NK-92 (cell line): ENCODE data around the gene DOCK10.
"Not testable (repeated sequence)": the region's sequence is repeated elsewhere in the genome, so short reads cannot be mapped to it uniquely, and the experiment has no call there.

Experiments used
- DNase-seq: peaks from one replicate; lab custom pipeline; 2025; ENCODE audit not compliant: unreplicated experiment; lab: John Stamatoyannopoulos, UW

The DOCK10 gene

GRCh38 chr2:225041851-225042799 is at the start of gene DOCK10:
Gene DOCK10, minus strand, starts transcription at chr2:225042468. Its CDS starts 94 bp downstream, at chr2:225042374.
- DNase-seq: no peak

- DNase-seq: no peak
Observed at GRCh38 chr2:225091336-225091735, 49.1 kb upstream of the DOCK10 start.

- no peak for DNase-seq
Observed at GRCh38 chr2:225090746-225091145, 48.5 kb upstream of the DOCK10 start.

GRCh38 chr2:225086915-225087314 is 44.6 kb upstream of the DOCK10 start:
- no peak for DNase-seq

GRCh38 chr2:225086439-225086838 is 44.2 kb upstream of the DOCK10 start:
- no peak for DNase-seq

GRCh38 chr2:225083276-225083675 is 41.0 kb upstream of the DOCK10 start:
- no peak for DNase-seq

- DNase-seq: no peak
Observed at GRCh38 chr2:225076125-225076524, 33.9 kb upstream of the DOCK10 start.

- no peak for DNase-seq
Observed at GRCh38 chr2:225074919-225075681, 32.8 kb upstream of the DOCK10 start.

- no peak for DNase-seq
Observed at GRCh38 chr2:225074366-225074765, 32.1 kb upstream of the DOCK10 start.

- DNase-seq: no peak
Observed at GRCh38 chr2:225073198-225073597, 30.9 kb upstream of the DOCK10 start.

- DNase-seq: no peak
Observed at GRCh38 chr2:225072444-225072843, 30.2 kb upstream of the DOCK10 start.

- DNase-seq: no peak
Observed at GRCh38 chr2:225070811-225071210, 28.5 kb upstream of the DOCK10 start.

- DNase-seq: no peak
Observed at GRCh38 chr2:225069966-225070365, 27.7 kb upstream of the DOCK10 start.

GRCh38 chr2:225069477-225069876 is 27.2 kb upstream of the DOCK10 start:
- no peak for DNase-seq

- DNase-seq: no peak
Observed at GRCh38 chr2:225065882-225066281, 23.6 kb upstream of the DOCK10 start.

- no peak for DNase-seq
Observed at GRCh38 chr2:225064928-225065327, 22.7 kb upstream of the DOCK10 start.

- no peak for DNase-seq
Observed at GRCh38 chr2:225064362-225064761, 22.1 kb upstream of the DOCK10 start.

GRCh38 chr2:225056330-225057073 is 14.2 kb upstream of the DOCK10 start:
- DNase-seq: no peak

- DNase-seq: no peak
Observed at GRCh38 chr2:225055714-225056113, 13.4 kb upstream of the DOCK10 start.

GRCh38 chr2:225052703-225053102 is 10.4 kb upstream of the DOCK10 start:
- DNase-seq: no peak

- not testable (repeated sequence) for DNase-seq
Observed at GRCh38 chr2:225047502-225047901, 5.2 kb upstream of the DOCK10 start.
